Gastroesophageal sphincter (tissue), 3 donors: ENCODE data around the gene UGCG.

ENCODE experiments used
- CTCF ChIP-seq, 4 experiments: fragments of 200-600 bp in 2 of 4; fragments of 450-650 bp in 2 of 4; sonication (generic) in 1 of 4; IDR thresholded peaks; one replicate each; pipeline ENCODE4 v1.5.1; 2017 to 2019; ENCODE audit warnings: antibody characterized with exemption in 4 of 4, mild to moderate bottlenecking in 2 of 4, moderate library complexity in 2 of 4
- EP300 ChIP-seq: sonication (generic); formaldehyde crosslinking; IDR thresholded peaks from one replicate; pipeline ENCODE4 v1.6.1; 2017; ENCODE audit warnings: antibody characterized with exemption, mild to moderate bottlenecking
- POLR2A ChIP-seq, 2 donors: fragments of 450-650 bp; IDR thresholded peaks; one replicate each; pipeline ENCODE4 v1.6.1; 2017; ENCODE audit warnings: antibody characterized with exemption in 2 of 2, mild to moderate bottlenecking in 2 of 2, moderate library complexity in 1 of 2
- POLR2AphosphoS5 ChIP-seq: sonication (generic); formaldehyde crosslinking; IDR thresholded peaks from one replicate; pipeline ENCODE4 v1.6.1; 2017; ENCODE audit warnings: antibody characterized with exemption

- TF ChIP-seq POLR2A (IDR thresholded peaks at IDR 0.05) (no peak), CTCF (IDR thresholded peaks at IDR 0.05) (no peak), POLR2AphosphoS5 (no peak), EP300 (no peak)
Observed at GRCh38 chr9:111924281-111924680, 27.7 kb downstream of the UGCG start.
